ENCODE measurements around the gene BIRC2.

GRCh38 chr11:102345904-102346303 is 1.1 kb upstream of the BIRC2 start:
- TF ChIP-seq CTCF (IDR thresholded peaks at IDR 0.05; ENCODE audit: low read depth, low read length, missing input control) (no peak), GABPA (IDR thresholded peaks at IDR 0.05 in 1 of 2, conservative IDR thresholded peaks at IDR 0.05 in 1 of 2) (no peak), REST (IDR thresholded peaks at IDR 0.05) (no peak), YY1 (IDR thresholded peaks at IDR 0.05) (no peak), MAX (IDR thresholded peaks at IDR 0.05) (no peak), JUND (IDR thresholded peaks at IDR 0.05) (peak in 1 of 2 donors; percentile 14)

All from liver (tissue), 3 donors.